ENCODE data around the gene TDRKH.
"Not testable (repeated sequence)": the region's sequence is repeated elsewhere in the genome, so short reads cannot be mapped to it uniquely, and the experiment has no call there.

Gene TDRKH

DNA sequence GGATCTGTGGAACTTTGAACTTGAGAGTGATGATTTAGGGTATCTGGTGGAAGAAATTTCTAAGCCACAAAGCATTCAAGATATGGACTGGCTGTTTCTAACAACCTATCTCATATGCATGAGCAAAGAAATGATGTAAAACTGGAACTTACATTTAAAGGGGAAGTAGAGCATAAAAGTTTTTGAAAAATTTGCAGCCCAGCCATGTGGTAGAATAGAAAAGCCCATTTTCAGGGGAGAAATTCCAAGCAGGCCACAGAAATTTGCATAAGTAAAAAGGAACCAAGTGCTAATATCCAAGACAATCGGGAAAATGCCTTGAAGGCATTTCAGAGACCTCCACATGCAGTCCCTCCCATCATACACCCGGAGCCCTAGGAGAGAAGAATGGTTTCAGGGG lies 53.3 kb downstream of the TDRKH start:
- no peak overlapping the region for H3K4me2 ChIP-seq
- no peaks in the 10 kb centered on the region for H4K20me1 ChIP-seq
- H3K4me1 ChIP-seq, result peaks cover 0 to 7% (median 0%) of the 10 kb centered on the region in 10 experiments; a peak in 5 of 20 replicates
- no peaks in the 10 kb centered on the region for H3K27me3 ChIP-seq
- TF ChIP-seq Cebpa-rat (IDR thresholded peaks at IDR 0.05), result no peak
- peaks cover 0 to 7% (median 0%) of the 10 kb centered on the region in 11 experiments; a peak in 3 of 22 replicates for H3K36me3 ChIP-seq
- H3K9me3 ChIP-seq (replicated peaks in 1 of 11), result peaks cover 19 to 26% (median 23%) of the 10 kb centered on the region in 11 experiments
- H3K4me3 ChIP-seq, result peak overlapping the region in 1 of 10 experiments; percentile 8; a peak in 1 of 20 replicates
- H3K27ac ChIP-seq, result no peak overlapping the region
- H3K9ac ChIP-seq, result no peak overlapping the region

DNA sequence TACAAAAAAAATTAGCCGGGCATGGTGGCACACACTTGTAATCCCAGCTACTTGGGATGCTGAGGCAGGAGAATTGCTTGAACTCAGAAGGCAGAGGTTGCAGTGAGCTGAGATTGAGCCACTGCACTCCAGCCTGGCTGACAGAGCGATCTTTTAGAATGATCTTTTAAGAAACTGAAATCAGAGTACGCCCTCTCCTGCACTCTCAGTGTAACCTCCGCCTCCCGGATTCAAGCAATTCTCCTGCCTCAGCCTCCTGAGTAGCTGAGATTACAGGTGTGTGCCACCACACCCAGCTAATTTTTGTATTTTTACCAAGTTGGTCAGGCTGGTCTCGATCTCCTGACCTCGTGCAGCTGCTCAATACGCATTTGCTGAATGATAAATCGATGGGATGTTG lies 56.3 kb downstream of the TDRKH start:
- H3K4me3 ChIP-seq, H3K36me3 ChIP-seq, H4K20me1 ChIP-seq, H3K4me2 ChIP-seq, H3K4me1 ChIP-seq, H3K27ac ChIP-seq, H3K9ac ChIP-seq, H3K27me3 ChIP-seq: not testable (repeated sequence)
- peaks cover 19 to 25% (median 23%) of the 10 kb centered on the region in 11 experiments for H3K9me3 ChIP-seq (replicated peaks in 1 of 11)

DNA sequence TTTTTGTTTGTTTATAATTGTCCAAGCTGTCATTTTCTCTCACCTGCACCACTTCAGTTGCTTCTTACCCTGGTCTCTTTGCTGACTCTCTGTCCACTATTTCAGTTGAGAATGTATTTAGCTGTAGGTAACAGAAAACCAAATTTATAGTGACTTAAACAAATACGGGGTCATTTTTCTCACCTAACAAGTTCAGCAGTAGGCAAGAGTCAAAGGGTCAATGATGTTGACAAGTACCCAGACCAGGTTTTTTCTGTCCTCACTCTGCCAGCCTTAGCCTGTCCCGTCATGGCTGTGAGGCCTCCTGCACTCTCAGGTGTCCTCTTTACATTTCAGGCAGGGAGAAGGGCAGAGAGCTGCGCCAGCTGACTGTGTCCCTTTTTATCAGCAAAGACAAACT lies 57.2 kb downstream of the TDRKH start:
- H3K9ac ChIP-seq, result no peak overlapping the region
- H3K9me3 ChIP-seq (replicated peaks in 1 of 11), result peaks cover 14 to 17% (median 16%) of the 10 kb centered on the region in 11 experiments
- H3K27ac ChIP-seq, result no peak overlapping the region
- no peak overlapping the region for H3K4me3 ChIP-seq
- no peaks in the 10 kb centered on the region for H4K20me1 ChIP-seq
- H3K4me2 ChIP-seq, result no peak overlapping the region
- H3K36me3 ChIP-seq, result peaks cover 0 to 7% (median 0%) of the 10 kb centered on the region in 11 experiments; a peak in 3 of 22 replicates
- TF ChIP-seq Cebpa-rat (IDR thresholded peaks at IDR 0.05), result no peak
- H3K4me1 ChIP-seq, result no peaks in the 10 kb centered on the region
- H3K27me3 ChIP-seq, result no peaks in the 10 kb centered on the region

GRCh38 chr1:151729966-151730291 lies 60.4 kb downstream of the TDRKH start:
- H3K4me3 ChIP-seq, result no peak overlapping the region
- no peak overlapping the region for H3K27ac ChIP-seq
- H3K27me3 ChIP-seq, result no peaks in the 10 kb centered on the region
- H3K4me2 ChIP-seq, result no peak overlapping the region
- H3K9me3 ChIP-seq (replicated peaks in 1 of 11), result no peaks in the 10 kb centered on the region
- H3K36me3 ChIP-seq, result no peaks in the 10 kb centered on the region
- H3K9ac ChIP-seq, result no peak overlapping the region
- H4K20me1 ChIP-seq, result no peaks in the 10 kb centered on the region
- H3K4me1 ChIP-seq, result no peaks in the 10 kb centered on the region
- no peak for TF ChIP-seq Cebpa-rat (IDR thresholded peaks at IDR 0.05)

- H3K36me3 ChIP-seq, result no peaks in the 10 kb centered on the region
- no peaks in the 10 kb centered on the region for H4K20me1 ChIP-seq
- H3K9me3 ChIP-seq (replicated peaks in 1 of 11), result no peaks in the 10 kb centered on the region
- peak in 1 of 11 experiments; percentile 8; a peak in 1 of 22 replicates for TF ChIP-seq Cebpa-rat (IDR thresholded peaks at IDR 0.05)
- no peaks in the 10 kb centered on the region for H3K27me3 ChIP-seq
- no peak overlapping the region for H3K9ac ChIP-seq
- H3K4me3 ChIP-seq, result no peak overlapping the region
- H3K4me2 ChIP-seq, result no peak overlapping the region
- H3K27ac ChIP-seq, result no peak overlapping the region
- H3K4me1 ChIP-seq, result no peaks in the 10 kb centered on the region
These were observed 60.9 kb downstream of the TDRKH start for GRCh38 chr1:151729157-151729965.

DNA sequence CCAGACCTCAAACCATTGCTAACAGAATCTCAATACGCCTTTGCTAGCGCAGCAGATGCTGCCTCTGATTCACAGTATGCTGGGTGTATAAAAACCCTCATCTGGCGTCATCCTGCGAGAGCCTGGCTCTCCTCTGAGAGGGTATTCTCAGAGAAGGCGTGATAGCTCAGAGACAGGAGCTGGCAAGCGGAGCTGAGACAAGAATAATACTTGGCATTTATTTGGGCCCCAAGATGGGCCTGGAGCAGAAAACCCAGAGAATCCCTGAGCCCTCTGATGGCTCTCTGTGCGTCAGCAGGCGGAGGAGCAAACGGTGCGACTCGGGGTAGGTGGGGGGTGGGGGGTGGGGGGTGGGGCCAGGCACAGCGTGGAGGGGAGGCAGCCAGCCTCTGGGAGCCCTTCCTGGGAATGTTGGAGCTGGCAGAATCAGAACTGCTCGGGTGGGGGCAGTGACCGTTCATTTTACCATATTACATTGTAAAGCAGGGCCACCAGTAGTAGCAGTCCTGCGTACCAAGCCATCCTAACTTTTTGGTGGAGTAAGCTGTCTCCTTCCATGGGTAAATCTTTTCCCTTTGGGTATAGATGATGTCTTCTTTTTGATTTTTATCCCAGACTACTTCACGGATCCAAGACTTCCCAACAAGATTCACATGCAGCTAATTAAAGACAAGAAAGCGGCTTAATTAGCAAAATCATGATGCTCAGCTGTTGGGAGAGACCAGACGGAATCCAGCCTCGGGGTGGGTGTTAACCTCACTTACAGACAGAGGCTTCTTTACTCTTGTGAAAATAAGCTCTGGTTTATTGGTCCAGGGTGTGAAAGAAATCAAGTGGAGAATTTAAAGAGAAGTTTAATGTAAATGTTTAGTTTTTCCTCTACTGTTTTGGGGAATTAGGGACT lies 61.9 kb downstream of the TDRKH start:
- no peak overlapping the region for H3K27ac ChIP-seq
- no peak overlapping the region for H3K4me2 ChIP-seq
- peaks cover 0 to 8% (median 2%) of the 10 kb centered on the region in 11 experiments; a peak in 15 of 22 replicates for H3K27me3 ChIP-seq
- no peaks in the 10 kb centered on the region for H4K20me1 ChIP-seq
- no peak overlapping the region for H3K9ac ChIP-seq
- no peaks in the 10 kb centered on the region for H3K36me3 ChIP-seq
- TF ChIP-seq Cebpa-rat (IDR thresholded peaks at IDR 0.05), result no peak
- H3K4me1 ChIP-seq, result no peaks in the 10 kb centered on the region
- no peak overlapping the region for H3K4me3 ChIP-seq
- H3K9me3 ChIP-seq (replicated peaks in 1 of 11), result no peaks in the 10 kb centered on the region

DNA sequence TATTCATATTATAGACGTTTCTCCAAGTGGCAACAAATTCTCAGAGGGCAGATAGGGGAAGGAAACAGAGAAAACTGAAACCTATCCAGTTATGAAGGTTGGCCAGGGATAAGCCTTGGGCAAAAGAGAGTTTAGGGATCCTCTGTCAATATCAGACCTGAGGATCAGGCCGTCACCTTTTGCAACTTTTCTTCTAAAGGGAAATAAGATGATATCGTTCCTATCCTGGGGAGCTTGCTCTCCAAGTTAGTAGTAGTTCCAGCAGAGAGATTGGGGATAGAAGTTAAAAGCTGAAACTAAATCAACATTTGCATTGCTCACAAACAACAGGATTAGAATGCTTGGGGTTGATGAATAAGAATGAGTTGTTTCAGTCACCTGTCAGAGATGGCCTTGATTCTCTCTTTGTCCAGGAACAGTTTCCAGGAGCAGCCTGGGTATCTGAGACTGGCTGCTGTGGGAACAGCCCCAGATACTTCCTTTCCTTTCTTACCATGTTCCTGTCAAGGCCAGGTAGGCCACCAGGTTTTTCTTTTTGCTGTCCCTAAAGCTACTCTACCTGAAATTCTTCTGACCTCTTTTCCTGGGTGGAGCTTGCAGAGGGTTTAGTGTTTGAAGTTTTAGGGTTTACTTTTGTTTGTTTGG lies 66.5 kb downstream of the TDRKH start:
- H3K9me3 ChIP-seq (replicated peaks in 1 of 11), result no peaks in the 10 kb centered on the region
- no peak for TF ChIP-seq Cebpa-rat (IDR thresholded peaks at IDR 0.05)
- H3K4me2 ChIP-seq, result no peak overlapping the region
- peaks cover 19 to 23% (median 21%) of the 10 kb centered on the region in 10 experiments for H3K4me1 ChIP-seq
- H3K4me3 ChIP-seq, result no peak overlapping the region
- H3K36me3 ChIP-seq, result no peaks in the 10 kb centered on the region
- H3K9ac ChIP-seq, result no peak overlapping the region
- H3K27me3 ChIP-seq, result peaks cover 28 to 53% (median 45%) of the 10 kb centered on the region in 11 experiments
- H4K20me1 ChIP-seq, result no peaks in the 10 kb centered on the region
- no peak overlapping the region for H3K27ac ChIP-seq

All from BLaER1 treated with 17β-estradiol and CSF1 and Interleukin-3, amounts not matched to agents 10 nM and 100 nM (cell line).